Endothelial cell of umbilical vein (primary cell): ENCODE results near the gene ING1. TPM values are rescaled to one million over a fixed set of nuclear protein-coding genes. Genes with fewer than 3 reads are reported as not detected.
A peak's percentile ranks its signal among the peaks of the same experiment; 100 is the strongest.

ENCODE experiments used
- BruUV-seq: library from RNA; stranded (reverse); fragments of 400-500 nt; replicated peaks from 2 replicates; lab custom pipeline; 2021; lab: Mats Ljungman, UMichigan
- CTCF ChIA-PET: fragments of 300-600, 350-600 bp; sonication (Branson Sonifier 250); formaldehyde crosslinking; loops from one replicate; lab custom pipeline; 2021; ENCODE audit warnings: antibody characterized with exemption, inconsistent platforms; lab: Charles Lee
- POLR2A ChIA-PET: fragments of 300-600, 350-600 bp; sonication (Branson Sonifier 250); formaldehyde crosslinking; loops from one replicate; lab custom pipeline; 2021; ENCODE audit warnings: antibody characterized with exemption, inconsistent platforms; lab: Charles Lee
- DNase-seq: peaks from one replicate; pipeline ENCODE4 v3.0.0-alpha.2; 2011; ENCODE audit warnings: low read depth, low spot score
- FAIRE-seq: peaks from 2 replicates; lab custom pipeline; 2011; peaks lifted over from hg19 to GRCh38; lab: Jason Lieb, UNC
- H2AFZ ChIP-seq: 2 replicates; pipeline ENCODE4 v1.6.0; 2012; ENCODE audit warnings: low read depth, low read length, control low read depth, inconsistent platforms
- H3K27ac ChIP-seq: 2 replicates; pipeline ENCODE4 v1.5.1; 2011; ENCODE audit warnings: low read depth, mild to moderate bottlenecking, control low read depth, low read length, moderate library complexity; ENCODE audit not compliant: insufficient read depth
- H3K27me3 ChIP-seq, 2 experiments: 2 replicates each; pipeline versions ENCODE4 v1.6.0 to v1.6.1; 2011; ENCODE audit warnings: low read length in 2 of 2, mixed read lengths in 1 of 2; ENCODE audit not compliant: control insufficient read depth in 2 of 2, insufficient read depth in 2 of 2
- H3K36me3 ChIP-seq, 2 experiments: 2 replicates in 1 of 2; 3 replicates in 1 of 2; pipeline ENCODE4 v1.5.1; 2011; ENCODE audit warnings: low read length in 2 of 2, mild to moderate bottlenecking in 1 of 2, moderate library complexity in 1 of 2; ENCODE audit not compliant: control insufficient read depth in 2 of 2, insufficient read depth in 2 of 2; ENCODE audit errors: extremely low read depth in 1 of 2
- H3K4me1 ChIP-seq: 3 replicates; pipeline ENCODE4 v1.5.1; 2011; ENCODE audit warnings: mild to moderate bottlenecking, low read length; ENCODE audit not compliant: control insufficient read depth, insufficient read depth; ENCODE audit errors: extremely low read depth
- H3K4me2 ChIP-seq: 2 replicates; pipeline ENCODE4 v1.6.1; 2011; ENCODE audit warnings: low read length, control low read depth, mixed read lengths; ENCODE audit not compliant: insufficient read depth
- H3K4me3 ChIP-seq, 3 experiments: fragments of 200-600 bp in 1 of 3; sonication (generic), shearing (Covaris generic) in 1 of 3; replicated peaks in 1 of 3; 2 replicates each; pipeline ENCODE4 v1.5.1; 2011 to 2016; ENCODE audit warnings: control low read depth in 3 of 3, low read length in 3 of 3, mild to moderate bottlenecking in 2 of 3, inconsistent platforms in 1 of 3, low read depth in 1 of 3, moderate library complexity in 1 of 3; ENCODE audit not compliant: insufficient read depth in 1 of 3
- H3K79me2 ChIP-seq: 2 replicates; pipeline ENCODE4 v1.6.0; 2012; ENCODE audit warnings: low read length, inconsistent platforms; ENCODE audit not compliant: control insufficient read depth, insufficient read depth
- H3K9ac ChIP-seq: replicated peaks from 2 replicates; pipeline ENCODE3; 2011; ENCODE audit warnings: low read length, control low read depth; ENCODE audit not compliant: insufficient read depth; ENCODE audit errors: extremely low read depth
- H3K9me1 ChIP-seq: replicated peaks from 3 replicates; pipeline ENCODE4 v1.6.0; 2011; ENCODE audit warnings: mild to moderate bottlenecking, low read length; ENCODE audit not compliant: control insufficient read depth, insufficient read depth; ENCODE audit errors: extremely low read depth
- H3K9me3 ChIP-seq: replicated peaks from 2 replicates; pipeline ENCODE4 v1.5.1; 2012; ENCODE audit warnings: low read length, inconsistent platforms; ENCODE audit not compliant: control insufficient read depth, insufficient read depth
- H4K20me1 ChIP-seq: replicated peaks from 2 replicates; pipeline ENCODE3; 2011; ENCODE audit warnings: mild to moderate bottlenecking, low read length; ENCODE audit not compliant: control insufficient read depth, insufficient read depth; ENCODE audit errors: extremely low read depth
- JUN ChIP-seq: IDR thresholded peaks from 2 replicates; pipeline ENCODE4 v1.6.1; 2011; ENCODE audit warnings: borderline replicate concordance, low read depth; ENCODE audit not compliant: insufficient read length, insufficient read depth
- POLR2A ChIP-seq: IDR thresholded peaks from 2 replicates; pipeline ENCODE4 v1.6.1; 2012; ENCODE audit warnings: low read depth, mild to moderate bottlenecking, control low read depth, low read length
- dilution Hi-C: fragments of 300-500 bp; cut with MboI; formaldehyde crosslinking; loops from one replicate; pipeline ENCODE4 v1.15.0; 2019; ENCODE audit warnings: low sequenced_read_pairs; ENCODE audit not compliant: extremely low pct_ligation_motif_present
- intact Hi-C: fragments of 100-400 bp; cut with micrococcal nuclease; formaldehyde crosslinking; loops from one replicate; pipeline ENCODE4 v1.10.0; 2022
- polyA plus RNA-seq, 4 experiments: library from polyadenylated mRNA; depleted of rRNA in 3 of 4; stranded (reverse) in 3 of 4; unstranded in 1 of 4; fragments of >200 nt; gene quantifications; 2 replicates each; pipeline versions ENCODE4 v1.2.1 to v1.2.3, GENCODE V29; 2011 to 2012; ENCODE audit warnings: missing spikeins in 1 of 4
- total RNA-seq: library from RNA; stranded (reverse); gene quantifications from 2 replicates; pipeline ENCODE4 v1.2.3, GENCODE V29; 2021
- TF ChIP-seq, protein P1 (sequence below), 2 donors: IDR thresholded peaks; 1 replicate in 1 of 2; 2 replicates in 1 of 2; pipeline ENCODE4 v1.5.1; 2011; ENCODE audit warnings: low read length in 2 of 2, mild to moderate bottlenecking in 2 of 2, moderate library complexity in 2 of 2, control low read depth in 1 of 2, inconsistent platforms in 1 of 2, low read depth in 1 of 2; ENCODE audit not compliant: insufficient read depth in 1 of 2; ENCODE audit errors: extremely low read depth in 1 of 2

Gene ING1
- total and polyA plus RNA-seq, 2 donors (not counting 3 experiments of a cell fraction or from before 2014, with no cell fraction given), result 10.4 to 10.9 TPM

DNA sequence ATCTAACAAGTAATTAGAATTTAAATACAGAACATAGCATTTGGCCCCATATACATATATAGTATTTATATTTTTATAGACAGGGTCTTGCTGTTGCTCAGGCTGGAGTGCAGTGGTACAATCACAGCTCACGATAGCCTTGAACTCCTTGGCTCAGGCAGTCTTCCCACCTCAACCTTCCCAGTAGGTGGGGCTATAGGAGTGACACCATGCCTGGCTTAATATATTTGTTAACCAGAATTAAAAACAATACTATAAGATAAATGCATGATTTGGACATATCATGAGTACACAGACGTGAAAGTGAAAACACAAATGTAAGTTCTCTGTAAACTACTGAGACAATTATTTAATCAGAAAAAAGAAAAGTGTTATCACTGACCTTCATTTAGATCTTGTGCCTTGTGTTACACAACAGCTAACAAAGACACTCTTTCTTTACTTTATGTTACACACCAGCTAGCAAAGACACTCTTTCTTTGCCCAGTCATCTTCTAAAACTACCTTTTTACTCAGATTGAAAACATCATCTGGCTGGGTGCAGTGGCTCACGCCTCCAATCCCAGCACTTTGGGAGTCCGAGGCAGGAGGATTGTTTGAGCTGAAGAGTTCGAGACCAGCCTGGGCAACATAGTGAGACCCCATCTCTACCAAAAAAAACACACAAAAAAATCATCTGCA, 30.2 kb upstream of the ING1 start:
- no peak overlapping the region for H2AFZ ChIP-seq
- no peaks in the 10 kb centered on the region for H3K79me2 ChIP-seq
- no TSS peak for BruUV-seq
- no peak overlapping the region for H3K9ac ChIP-seq
- intact Hi-C loops (no loop called here), dilution Hi-C loops (no loop called here)
- CTCF ChIA-PET, result interaction anchor here (0.7 to 1.8 kb wide), 7 partner anchors 9 to 526 kb away, joined by 3 to 9 read pairs (median 3); no protein-coding TSS in a partner anchor
- peak; percentile 48 for DNase-seq
- FAIRE-seq, result no peak
- H3K9me3 ChIP-seq, result no peaks in the 10 kb centered on the region
- H3K27me3 ChIP-seq, result no peaks in the 10 kb centered on the region
- POLR2A ChIA-PET, result no interaction called here
- H3K4me2 ChIP-seq, result no peak overlapping the region
- H3K4me1 ChIP-seq, result no peaks in the 10 kb centered on the region
- no peaks in the 10 kb centered on the region for H4K20me1 ChIP-seq
- no peaks in the 10 kb centered on the region for H3K9me1 ChIP-seq
- H3K4me3 ChIP-seq, result no peak overlapping the region
- no peak overlapping the region for H3K27ac ChIP-seq
- TF ChIP-seq, protein P1, sequence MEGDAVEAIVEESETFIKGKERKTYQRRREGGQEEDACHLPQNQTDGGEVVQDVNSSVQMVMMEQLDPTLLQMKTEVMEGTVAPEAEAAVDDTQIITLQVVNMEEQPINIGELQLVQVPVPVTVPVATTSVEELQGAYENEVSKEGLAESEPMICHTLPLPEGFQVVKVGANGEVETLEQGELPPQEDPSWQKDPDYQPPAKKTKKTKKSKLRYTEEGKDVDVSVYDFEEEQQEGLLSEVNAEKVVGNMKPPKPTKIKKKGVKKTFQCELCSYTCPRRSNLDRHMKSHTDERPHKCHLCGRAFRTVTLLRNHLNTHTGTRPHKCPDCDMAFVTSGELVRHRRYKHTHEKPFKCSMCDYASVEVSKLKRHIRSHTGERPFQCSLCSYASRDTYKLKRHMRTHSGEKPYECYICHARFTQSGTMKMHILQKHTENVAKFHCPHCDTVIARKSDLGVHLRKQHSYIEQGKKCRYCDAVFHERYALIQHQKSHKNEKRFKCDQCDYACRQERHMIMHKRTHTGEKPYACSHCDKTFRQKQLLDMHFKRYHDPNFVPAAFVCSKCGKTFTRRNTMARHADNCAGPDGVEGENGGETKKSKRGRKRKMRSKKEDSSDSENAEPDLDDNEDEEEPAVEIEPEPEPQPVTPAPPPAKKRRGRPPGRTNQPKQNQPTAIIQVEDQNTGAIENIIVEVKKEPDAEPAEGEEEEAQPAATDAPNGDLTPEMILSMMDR (IDR thresholded peaks at IDR 0.05; ENCODE audit: extremely low read depth in 1 of 2, insufficient read depth in 1 of 2, low read depth in 1 of 2, low read length in 2 of 2), result peak; percentile 37 to 54
- no peak for TF ChIP-seq POLR2A
- H3K36me3 ChIP-seq, result peaks cover 17 to 24% of the 10 kb centered on the region in 2 experiments

DNA sequence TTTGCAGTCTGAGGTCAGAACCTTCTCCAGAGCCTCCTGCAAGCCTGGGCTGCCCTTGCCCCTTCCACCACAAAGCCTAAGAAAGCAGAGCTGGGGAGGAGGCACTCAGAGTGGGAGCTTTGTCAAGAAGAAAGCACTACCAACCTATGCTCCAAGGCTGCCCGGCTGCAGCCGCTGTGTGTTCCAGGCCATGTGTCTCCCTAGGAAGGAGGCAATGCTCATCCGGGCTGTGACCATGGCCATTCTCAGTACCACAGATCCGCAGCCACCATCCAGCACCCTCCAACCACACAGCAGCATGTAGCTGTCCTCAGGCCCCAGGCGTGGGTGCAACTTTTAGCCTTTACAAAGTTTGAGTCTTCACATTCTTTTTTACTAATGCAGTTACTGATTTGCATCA, 29.6 kb upstream of the ING1 start:
- Histone ChIP-seq H3K4me3 (no peak overlapping the region), H4K20me1 (no peaks in the 10 kb centered on the region), H3K9me3 (no peaks in the 10 kb centered on the region), H3K27me3 (no peaks in the 10 kb centered on the region), H2AFZ (no peak overlapping the region), H3K9me1 (no peaks in the 10 kb centered on the region), H3K4me2 (no peak overlapping the region), H3K4me1 (no peaks in the 10 kb centered on the region), H3K79me2 (no peaks in the 10 kb centered on the region), H3K36me3 (peaks cover 17 to 18% of the 10 kb centered on the region in 2 experiments), H3K9ac (no peak overlapping the region), H3K27ac (no peak overlapping the region)
- no peak for FAIRE-seq
- POLR2A ChIA-PET, result no interaction called here
- dilution Hi-C loops, result no loop called here
- intact Hi-C loops, result no loop called here
- TF ChIP-seq JUN, result no peak
- BruUV-seq, result no TSS peak
- CTCF ChIA-PET, result interaction anchor here (1.7 to 1.8 kb wide), 3 partner anchors 8 to 135 kb away, joined by 3 to 9 read pairs (median 4); no protein-coding TSS in a partner anchor
- no peak for DNase-seq
